ENCODE results near the gene C2orf76. TPM values are rescaled to one million over a fixed set of nuclear protein-coding genes. Genes with fewer than 3 reads are reported as not detected.

Gene C2orf76
- total and polyA plus RNA-seq, 2 donors (not counting 1 experiment from before 2014, with no cell fraction given) = 6.9 to 13.6 TPM

- no peak overlapping the region for H3K9ac ChIP-seq (ENCODE audit: low read length)
These were observed 36.3 kb upstream of the C2orf76 start for GRCh38 chr2:119402645-119403560.

GRCh38 chr2:119402106-119402505, 35.5 kb upstream of the C2orf76 start:
- H3K4me1 Mint-ChIP-seq = no peaks in the 10 kb centered on the region
- no peak overlapping the region for H3K4me2 ChIP-seq (replicated peaks; ENCODE audit: low read depth, low read length, poor library complexity, severe bottlenecking)
- no peak overlapping the region for H3K9ac ChIP-seq (ENCODE audit: low read length)
- H3K27me3 ChIP-seq (replicated peaks in 1 of 4; ENCODE audit: control extremely low read depth in 1 of 4, control insufficient read depth in 3 of 4, insufficient read depth in 4 of 4, low read length in 3 of 4) = peaks cover 0 to 6% (median 0%) of the 10 kb centered on the region in 4 experiments
- H3K79me2 ChIP-seq (ENCODE audit: control insufficient read depth, insufficient read depth, low read length) = no peaks in the 10 kb centered on the region
- no peaks in the 10 kb centered on the region for H3K36me3 ChIP-seq (replicated peaks in 1 of 2; ENCODE audit: control extremely low read depth in 1 of 2, control insufficient read depth in 1 of 2, extremely low read depth in 1 of 2, insufficient read depth in 2 of 2, low read length in 1 of 2)
- no peak overlapping the region for H2AFZ ChIP-seq (ENCODE audit: insufficient read depth, low read depth, low read length, poor library complexity, severe bottlenecking)
- H3K9me3 ChIP-seq (ENCODE audit: control extremely low read depth in 1 of 3, control insufficient read depth in 2 of 3, insufficient read depth in 1 of 3, low read length in 2 of 3) = peaks cover 0 to 3% (median 0%) of the 10 kb centered on the region in 3 donors
- H3K4me3 Mint-ChIP-seq = no peak overlapping the region
- WGBS (ENCODE audit: insufficient coverage) = 98% methylated on average over 5 of the region's 5 CpGs
- H3K27ac ChIP-seq (ENCODE audit: low read length in 2 of 2) = no peak overlapping the region
- H3K4me1 ChIP-seq (ENCODE audit: control insufficient read depth in 2 of 2, insufficient read depth in 2 of 2, low read length in 2 of 2) = no peaks in the 10 kb centered on the region
- DNase-seq (no peak), ATAC-seq (ENCODE audit: low read depth) (no peak)
- H3K27ac Mint-ChIP-seq = no peak overlapping the region
- H3K27me3 Mint-ChIP-seq = peaks cover 20% of the 10 kb centered on the region
- no peaks in the 10 kb centered on the region for H3K9me3 Mint-ChIP-seq (ENCODE audit: insufficient read depth)
- intact Hi-C loops (cut with micrococcal nuclease) = no loop called here
- ChIA-PET POLR2A (no interaction called here), CTCF (no interaction called here)
- H3K4me3 ChIP-seq (ENCODE audit: control extremely low read depth in 1 of 5, extremely low read depth in 1 of 5, insufficient read depth in 1 of 5, low read depth in 2 of 5, low read length in 4 of 5) = no peak overlapping the region
- TF ChIP-seq, protein P1, sequence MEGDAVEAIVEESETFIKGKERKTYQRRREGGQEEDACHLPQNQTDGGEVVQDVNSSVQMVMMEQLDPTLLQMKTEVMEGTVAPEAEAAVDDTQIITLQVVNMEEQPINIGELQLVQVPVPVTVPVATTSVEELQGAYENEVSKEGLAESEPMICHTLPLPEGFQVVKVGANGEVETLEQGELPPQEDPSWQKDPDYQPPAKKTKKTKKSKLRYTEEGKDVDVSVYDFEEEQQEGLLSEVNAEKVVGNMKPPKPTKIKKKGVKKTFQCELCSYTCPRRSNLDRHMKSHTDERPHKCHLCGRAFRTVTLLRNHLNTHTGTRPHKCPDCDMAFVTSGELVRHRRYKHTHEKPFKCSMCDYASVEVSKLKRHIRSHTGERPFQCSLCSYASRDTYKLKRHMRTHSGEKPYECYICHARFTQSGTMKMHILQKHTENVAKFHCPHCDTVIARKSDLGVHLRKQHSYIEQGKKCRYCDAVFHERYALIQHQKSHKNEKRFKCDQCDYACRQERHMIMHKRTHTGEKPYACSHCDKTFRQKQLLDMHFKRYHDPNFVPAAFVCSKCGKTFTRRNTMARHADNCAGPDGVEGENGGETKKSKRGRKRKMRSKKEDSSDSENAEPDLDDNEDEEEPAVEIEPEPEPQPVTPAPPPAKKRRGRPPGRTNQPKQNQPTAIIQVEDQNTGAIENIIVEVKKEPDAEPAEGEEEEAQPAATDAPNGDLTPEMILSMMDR (IDR thresholded peaks at IDR 0.05) = no peak
- TF ChIP-seq EZH2 (IDR thresholded peaks at IDR 0.05; ENCODE audit: borderline replicate concordance, insufficient read depth, low read depth, low read length, poor library complexity, severe bottlenecking) = no peak
- no peaks in the 10 kb centered on the region for H4K20me1 ChIP-seq (ENCODE audit: control insufficient read depth, insufficient read depth, low read length, poor library complexity, severe bottlenecking)

More at GRCh38 chr2:119402645-119403560, 36.3 kb upstream of the C2orf76 start:
- intact Hi-C loops (cut with micrococcal nuclease) = no loop called here
- H3K9me3 ChIP-seq (ENCODE audit: control extremely low read depth in 1 of 3, control insufficient read depth in 2 of 3, insufficient read depth in 1 of 3, low read length in 2 of 3) = peaks cover 0 to 3% (median 0%) of the 10 kb centered on the region in 3 donors
- no peaks in the 10 kb centered on the region for H3K79me2 ChIP-seq (ENCODE audit: control insufficient read depth, insufficient read depth, low read length)
- no peak overlapping the region for H2AFZ ChIP-seq (ENCODE audit: insufficient read depth, low read depth, low read length, poor library complexity, severe bottlenecking)
- no peaks in the 10 kb centered on the region for H3K4me1 Mint-ChIP-seq
- POLR2A ChIA-PET = no interaction called here
- no peak overlapping the region for H3K27ac Mint-ChIP-seq
- H3K4me3 ChIP-seq (ENCODE audit: control extremely low read depth in 1 of 5, extremely low read depth in 1 of 5, insufficient read depth in 1 of 5, low read depth in 2 of 5, low read length in 4 of 5) = no peak overlapping the region
- no peak overlapping the region for H3K4me2 ChIP-seq (replicated peaks; ENCODE audit: low read depth, low read length, poor library complexity, severe bottlenecking)
- H3K4me3 Mint-ChIP-seq = no peak overlapping the region
- H3K27me3 Mint-ChIP-seq = peaks cover 24% of the 10 kb centered on the region
- no peaks in the 10 kb centered on the region for H3K9me3 Mint-ChIP-seq (ENCODE audit: insufficient read depth)
- H3K27ac ChIP-seq (ENCODE audit: low read length in 2 of 2) = no peak overlapping the region
- CTCF ChIA-PET = interaction anchor here (0.9 to 2.7 kb wide), 2 partner anchors 32 to 74 kb away, joined by 3 to 15 read pairs; no protein-coding TSS in a partner anchor
- 97% methylated on average over 9 of the region's 10 CpGs for WGBS (ENCODE audit: insufficient coverage)
- no peaks in the 10 kb centered on the region for H3K36me3 ChIP-seq (replicated peaks in 1 of 2; ENCODE audit: control extremely low read depth in 1 of 2, control insufficient read depth in 1 of 2, extremely low read depth in 1 of 2, insufficient read depth in 2 of 2, low read length in 1 of 2)
- peaks cover 0 to 6% (median 0%) of the 10 kb centered on the region in 4 experiments for H3K27me3 ChIP-seq (replicated peaks in 1 of 4; ENCODE audit: control extremely low read depth in 1 of 4, control insufficient read depth in 3 of 4, insufficient read depth in 4 of 4, low read length in 3 of 4)
- no peaks in the 10 kb centered on the region for H4K20me1 ChIP-seq (ENCODE audit: control insufficient read depth, insufficient read depth, low read length, poor library complexity, severe bottlenecking)
- no peak for ATAC-seq (ENCODE audit: low read depth)
- TF ChIP-seq EZH2 (IDR thresholded peaks at IDR 0.05; ENCODE audit: borderline replicate concordance, insufficient read depth, low read depth, low read length, poor library complexity, severe bottlenecking) = no peak
- TF ChIP-seq, protein P1 (IDR thresholded peaks at IDR 0.05) = no peak
- no peak for DNase-seq
- H3K4me1 ChIP-seq (ENCODE audit: control insufficient read depth in 2 of 2, insufficient read depth in 2 of 2, low read length in 2 of 2) = no peaks in the 10 kb centered on the region
